Panc1 (cell line): ENCODE data around the gene NUDT22.
A peak's percentile ranks its signal among the peaks of the same experiment; 100 is the strongest.

Source experiments
- CTCF ChIP-seq: fragments of 450-650 bp; IDR thresholded peaks from 2 replicates; pipeline ENCODE4 v1.5.1; 2017; ENCODE audit warnings: mild to moderate bottlenecking
- POLR2AphosphoS5 ChIP-seq: IDR thresholded peaks from 2 replicates; pipeline ENCODE4 v1.6.1; 2012; ENCODE audit warnings: mild to moderate bottlenecking, low read depth, low read length, moderate library complexity
- REST ChIP-seq, 2 experiments: IDR thresholded peaks; 2 replicates each; pipeline ENCODE4 v1.6.1; 2011 to 2012; ENCODE audit warnings: low read depth in 2 of 2, control low read depth in 1 of 2, low read length in 1 of 2, mild to moderate bottlenecking in 1 of 2, moderate library complexity in 1 of 2; ENCODE audit not compliant: insufficient read depth in 1 of 2
- SIN3A ChIP-seq: IDR thresholded peaks from 2 replicates; pipeline ENCODE4 v1.6.1; 2012; ENCODE audit warnings: low read depth, mild to moderate bottlenecking, low read length, moderate library complexity, borderline replicate concordance; ENCODE audit not compliant: insufficient read depth

- peak; percentile 85; the same call in 1 of the 2 replicates for TF ChIP-seq CTCF
- TF ChIP-seq POLR2AphosphoS5: peak; percentile 47
- TF ChIP-seq REST (IDR thresholded peaks at IDR 0.05; ENCODE audit: insufficient read depth in 1 of 2, low read depth in 2 of 2, low read length in 1 of 2): no peak
- no peak for TF ChIP-seq SIN3A
These were observed 21.5 kb upstream of the NUDT22 start for GRCh38 chr11:64204464-64204989.
